ENCODE results near the gene PCDHGC5.

DNA sequence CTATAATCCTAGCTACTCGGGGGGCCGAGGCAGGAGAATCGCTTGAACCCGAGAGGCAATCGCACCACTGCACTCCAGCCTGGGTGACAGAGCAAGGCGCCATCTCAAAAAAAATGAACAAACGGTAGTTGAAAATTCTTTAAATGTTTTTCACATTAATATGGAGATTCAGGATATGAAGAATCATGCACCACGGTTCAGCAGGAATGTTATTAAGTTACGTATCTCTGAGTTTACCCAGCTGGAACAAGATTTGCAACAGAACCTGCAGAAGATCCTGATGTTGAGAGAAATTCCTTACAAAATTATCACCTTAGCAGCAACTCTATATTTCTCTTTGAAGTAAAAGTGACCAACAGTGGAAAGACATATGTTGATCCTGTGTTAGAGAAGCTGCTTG, 48.5 kb upstream of the PCDHGC5 start:
- TF ChIP-seq, protein P1, sequence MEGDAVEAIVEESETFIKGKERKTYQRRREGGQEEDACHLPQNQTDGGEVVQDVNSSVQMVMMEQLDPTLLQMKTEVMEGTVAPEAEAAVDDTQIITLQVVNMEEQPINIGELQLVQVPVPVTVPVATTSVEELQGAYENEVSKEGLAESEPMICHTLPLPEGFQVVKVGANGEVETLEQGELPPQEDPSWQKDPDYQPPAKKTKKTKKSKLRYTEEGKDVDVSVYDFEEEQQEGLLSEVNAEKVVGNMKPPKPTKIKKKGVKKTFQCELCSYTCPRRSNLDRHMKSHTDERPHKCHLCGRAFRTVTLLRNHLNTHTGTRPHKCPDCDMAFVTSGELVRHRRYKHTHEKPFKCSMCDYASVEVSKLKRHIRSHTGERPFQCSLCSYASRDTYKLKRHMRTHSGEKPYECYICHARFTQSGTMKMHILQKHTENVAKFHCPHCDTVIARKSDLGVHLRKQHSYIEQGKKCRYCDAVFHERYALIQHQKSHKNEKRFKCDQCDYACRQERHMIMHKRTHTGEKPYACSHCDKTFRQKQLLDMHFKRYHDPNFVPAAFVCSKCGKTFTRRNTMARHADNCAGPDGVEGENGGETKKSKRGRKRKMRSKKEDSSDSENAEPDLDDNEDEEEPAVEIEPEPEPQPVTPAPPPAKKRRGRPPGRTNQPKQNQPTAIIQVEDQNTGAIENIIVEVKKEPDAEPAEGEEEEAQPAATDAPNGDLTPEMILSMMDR (conservative IDR thresholded peaks at IDR 0.05; ENCODE audit: low read length) = no peak
- no peak for TF ChIP-seq EZH2phosphoT487 (IDR thresholded peaks at IDR 0.05; ENCODE audit: borderline replicate concordance, low read depth, low read length)

Measured in OCI-LY7 (cell line).